DOHH2 (cell line): ENCODE results near the gene SLC25A13.

ENCODE experiments used
- EZH2phosphoT487 ChIP-seq: fragments of 200-600 bp; sonication (generic); IDR thresholded peaks from 2 replicates; pipeline ENCODE4 v1.6.1; 2017; ENCODE audit warnings: borderline replicate concordance, mild to moderate bottlenecking, antibody characterized with exemption, low read length, moderate library complexity, mixed read lengths
- TF ChIP-seq, protein P1 (sequence below): fragments of 200-600 bp; sonication (generic); IDR thresholded peaks from one replicate; pipeline ENCODE4 v1.5.1; 2014; ENCODE audit warnings: antibody characterized with exemption, mild to moderate bottlenecking, low read depth, low read length; ENCODE audit not compliant: poor library complexity, severe bottlenecking

DNA sequence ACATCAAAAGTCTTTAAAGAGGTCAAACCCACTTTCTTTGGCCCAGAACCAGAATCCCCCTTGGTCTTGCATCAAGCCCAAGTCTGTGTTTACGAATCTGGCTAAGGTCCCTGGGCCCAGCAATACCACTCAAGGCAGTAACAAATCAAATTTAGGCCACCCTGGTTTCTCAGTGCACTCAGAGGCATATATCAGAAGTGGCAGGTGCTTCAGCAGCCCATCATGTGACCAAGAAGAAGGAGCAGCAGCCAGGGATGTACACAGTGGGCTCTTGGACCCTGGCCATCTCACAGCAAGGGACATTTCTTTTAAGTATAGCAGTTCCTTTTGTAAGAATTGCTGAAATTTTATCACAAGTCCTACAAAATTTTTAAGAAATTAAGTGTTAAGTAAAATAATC is 7.3 kb upstream of the SLC25A13 start:
- TF ChIP-seq, protein P1, sequence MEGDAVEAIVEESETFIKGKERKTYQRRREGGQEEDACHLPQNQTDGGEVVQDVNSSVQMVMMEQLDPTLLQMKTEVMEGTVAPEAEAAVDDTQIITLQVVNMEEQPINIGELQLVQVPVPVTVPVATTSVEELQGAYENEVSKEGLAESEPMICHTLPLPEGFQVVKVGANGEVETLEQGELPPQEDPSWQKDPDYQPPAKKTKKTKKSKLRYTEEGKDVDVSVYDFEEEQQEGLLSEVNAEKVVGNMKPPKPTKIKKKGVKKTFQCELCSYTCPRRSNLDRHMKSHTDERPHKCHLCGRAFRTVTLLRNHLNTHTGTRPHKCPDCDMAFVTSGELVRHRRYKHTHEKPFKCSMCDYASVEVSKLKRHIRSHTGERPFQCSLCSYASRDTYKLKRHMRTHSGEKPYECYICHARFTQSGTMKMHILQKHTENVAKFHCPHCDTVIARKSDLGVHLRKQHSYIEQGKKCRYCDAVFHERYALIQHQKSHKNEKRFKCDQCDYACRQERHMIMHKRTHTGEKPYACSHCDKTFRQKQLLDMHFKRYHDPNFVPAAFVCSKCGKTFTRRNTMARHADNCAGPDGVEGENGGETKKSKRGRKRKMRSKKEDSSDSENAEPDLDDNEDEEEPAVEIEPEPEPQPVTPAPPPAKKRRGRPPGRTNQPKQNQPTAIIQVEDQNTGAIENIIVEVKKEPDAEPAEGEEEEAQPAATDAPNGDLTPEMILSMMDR = no peak
- TF ChIP-seq EZH2phosphoT487 = no peak
